SK-N-SH treated with all-trans-retinoic acid at 6 μM for 48 hours (cell line): ENCODE measurements around the gene SHLD3.

Source experiments
- ATAC-seq: fragments of 200-7000 bp; cut with Tn5 transposase; 3 replicates; pipeline ENCODE4 v1.9.1; 2020; ENCODE audit warnings: mild to moderate bottlenecking, moderate library complexity
- BACH2 ChIP-seq: fragments of 250-450 bp; sonication (Bioruptor Pico); IDR thresholded peaks from 2 replicates; pipeline ENCODE4 v1.9.0; 2021; ENCODE audit warnings: mild to moderate bottlenecking, borderline replicate concordance
- CSDC2 ChIP-seq: fragments of 250-450 bp; sonication (Bioruptor Pico); IDR thresholded peaks from 2 replicates; pipeline ENCODE4 v1.5.0; 2020; ENCODE audit warnings: mild to moderate bottlenecking, moderate library complexity
- ESRRG ChIP-seq: fragments of 250-450 bp; sonication (Bioruptor Pico); IDR thresholded peaks from 2 replicates; pipeline ENCODE4 v1.6.1; 2021; ENCODE audit warnings: mild to moderate bottlenecking
- GLIS3 ChIP-seq: fragments of 250-450 bp; sonication (Bioruptor Pico); IDR thresholded peaks from 2 replicates; pipeline ENCODE4 v1.5.0; 2020; ENCODE audit warnings: mild to moderate bottlenecking, moderate library complexity
- ISL1 ChIP-seq: fragments of 250-450 bp; sonication (Bioruptor Pico); IDR thresholded peaks from 2 replicates; pipeline ENCODE4 v2.1.2; 2022; ENCODE audit warnings: mild to moderate bottlenecking, moderate library complexity
- OSR1 ChIP-seq: fragments of 250-450 bp; sonication (Bioruptor Pico); IDR thresholded peaks from 2 replicates; pipeline ENCODE4 v1.8.0; 2022; ENCODE audit warnings: moderate library complexity, mild to moderate bottlenecking, inconsistent platforms
- PPARA ChIP-seq: fragments of 250-450 bp; sonication (Bioruptor Pico); IDR thresholded peaks from 2 replicates; pipeline ENCODE4 v1.5.0; 2020; ENCODE audit warnings: mild to moderate bottlenecking, borderline replicate concordance
- RARB ChIP-seq: fragments of 250-450 bp; sonication (Bioruptor Pico); IDR thresholded peaks from 2 replicates; pipeline ENCODE4 v1.8.0; 2021; ENCODE audit warnings: mild to moderate bottlenecking, moderate library complexity
- TCF4 ChIP-seq: fragments of 250-450 bp; sonication (Bioruptor Pico); IDR thresholded peaks from 2 replicates; pipeline ENCODE4 v1.8.0; 2021; ENCODE audit warnings: mild to moderate bottlenecking, moderate library complexity, borderline replicate concordance
- TOX ChIP-seq: fragments of 250-450 bp; sonication (Bioruptor Pico); IDR thresholded peaks from 2 replicates; pipeline ENCODE4 v1.8.0; 2021; ENCODE audit warnings: mild to moderate bottlenecking, moderate library complexity, borderline replicate concordance
- ZC3H10 ChIP-seq: fragments of 250-450 bp; sonication (Bioruptor Pico); IDR thresholded peaks from 2 replicates; pipeline ENCODE4 v1.5.1; 2021; ENCODE audit warnings: mild to moderate bottlenecking, moderate library complexity
- ZFP3 ChIP-seq: fragments of 250-450 bp; sonication (Bioruptor Pico); IDR thresholded peaks from 2 replicates; pipeline ENCODE4 v1.5.0; 2020; ENCODE audit warnings: mild to moderate bottlenecking, moderate library complexity
- ZFP30 ChIP-seq: fragments of 450-650 bp; formaldehyde crosslinking; IDR thresholded peaks from 2 replicates; pipeline ENCODE4 v1.5.0; 2022; ENCODE audit warnings: mild to moderate bottlenecking, moderate library complexity
- ZNF70 ChIP-seq: fragments of 450-650 bp; formaldehyde crosslinking; IDR thresholded peaks from 2 replicates; pipeline ENCODE4 v1.5.0; 2020; ENCODE audit warnings: mild to moderate bottlenecking, moderate library complexity
- ZNF8 ChIP-seq: fragments of 450-650 bp; formaldehyde crosslinking; IDR thresholded peaks from 2 replicates; pipeline ENCODE4 v1.5.0; 2020; ENCODE audit warnings: mild to moderate bottlenecking, moderate library complexity
- TF ChIP-seq, protein P1 (sequence below): fragments of 250-450 bp; sonication (Bioruptor Pico); IDR thresholded peaks from 2 replicates; pipeline ENCODE4 v1.8.0; 2020; ENCODE audit warnings: mild to moderate bottlenecking, moderate library complexity, borderline replicate concordance
- TF ChIP-seq, protein P2 (sequence below): fragments of 250-450 bp; sonication (Bioruptor Pico); IDR thresholded peaks from 2 replicates; pipeline ENCODE4 v1.5.1; 2020; ENCODE audit warnings: low read depth, mild to moderate bottlenecking, moderate library complexity
- TF ChIP-seq, protein P3 (sequence below): fragments of 250-450 bp; sonication (Bioruptor Pico); IDR thresholded peaks from 2 replicates; pipeline ENCODE4 v1.8.0; 2021; ENCODE audit warnings: low read depth, mild to moderate bottlenecking, moderate library complexity, borderline replicate concordance
- TF ChIP-seq, protein P4 (sequence below): fragments of 250-450 bp; sonication (Bioruptor Pico); IDR thresholded peaks from 2 replicates; pipeline ENCODE4 v1.5.0; 2020; ENCODE audit warnings: mild to moderate bottlenecking, moderate library complexity

Gene SHLD3

DNA sequence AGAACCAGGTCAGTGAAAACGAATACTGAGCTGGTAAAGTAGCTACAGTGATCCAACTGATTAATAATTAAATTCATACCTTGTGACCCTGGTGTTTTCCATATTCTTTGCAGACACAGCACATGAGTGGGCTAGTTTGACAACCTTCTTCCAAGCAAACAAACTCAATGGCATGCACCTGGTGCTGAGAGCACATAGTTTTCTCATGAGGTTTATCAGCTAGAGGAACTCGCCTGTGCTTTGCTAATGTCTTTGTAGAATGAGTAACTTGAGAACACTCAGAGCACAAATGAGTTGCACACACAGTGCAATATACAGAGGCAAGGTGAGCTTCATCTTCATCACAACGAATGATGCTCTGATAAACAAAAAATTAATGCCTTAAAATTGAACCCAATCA lies 13.3 kb upstream of the SHLD3 start:
- TF ChIP-seq, protein P1, sequence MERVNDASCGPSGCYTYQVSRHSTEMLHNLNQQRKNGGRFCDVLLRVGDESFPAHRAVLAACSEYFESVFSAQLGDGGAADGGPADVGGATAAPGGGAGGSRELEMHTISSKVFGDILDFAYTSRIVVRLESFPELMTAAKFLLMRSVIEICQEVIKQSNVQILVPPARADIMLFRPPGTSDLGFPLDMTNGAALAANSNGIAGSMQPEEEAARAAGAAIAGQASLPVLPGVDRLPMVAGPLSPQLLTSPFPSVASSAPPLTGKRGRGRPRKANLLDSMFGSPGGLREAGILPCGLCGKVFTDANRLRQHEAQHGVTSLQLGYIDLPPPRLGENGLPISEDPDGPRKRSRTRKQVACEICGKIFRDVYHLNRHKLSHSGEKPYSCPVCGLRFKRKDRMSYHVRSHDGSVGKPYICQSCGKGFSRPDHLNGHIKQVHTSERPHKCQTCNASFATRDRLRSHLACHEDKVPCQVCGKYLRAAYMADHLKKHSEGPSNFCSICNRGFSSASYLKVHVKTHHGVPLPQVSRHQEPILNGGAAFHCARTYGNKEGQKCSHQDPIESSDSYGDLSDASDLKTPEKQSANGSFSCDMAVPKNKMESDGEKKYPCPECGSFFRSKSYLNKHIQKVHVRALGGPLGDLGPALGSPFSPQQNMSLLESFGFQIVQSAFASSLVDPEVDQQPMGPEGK (CRISPR knock-in tag), result no peak
- TF ChIP-seq TCF4 (no peak), ZC3H10 (CRISPR knock-in tag) (no peak), ESRRG (CRISPR knock-in tag) (no peak), ZNF70 (no peak), ISL1 (CRISPR knock-in tag) (no peak), ZNF8 (CRISPR knock-in tag) (no peak)
- TF ChIP-seq, protein P2, sequence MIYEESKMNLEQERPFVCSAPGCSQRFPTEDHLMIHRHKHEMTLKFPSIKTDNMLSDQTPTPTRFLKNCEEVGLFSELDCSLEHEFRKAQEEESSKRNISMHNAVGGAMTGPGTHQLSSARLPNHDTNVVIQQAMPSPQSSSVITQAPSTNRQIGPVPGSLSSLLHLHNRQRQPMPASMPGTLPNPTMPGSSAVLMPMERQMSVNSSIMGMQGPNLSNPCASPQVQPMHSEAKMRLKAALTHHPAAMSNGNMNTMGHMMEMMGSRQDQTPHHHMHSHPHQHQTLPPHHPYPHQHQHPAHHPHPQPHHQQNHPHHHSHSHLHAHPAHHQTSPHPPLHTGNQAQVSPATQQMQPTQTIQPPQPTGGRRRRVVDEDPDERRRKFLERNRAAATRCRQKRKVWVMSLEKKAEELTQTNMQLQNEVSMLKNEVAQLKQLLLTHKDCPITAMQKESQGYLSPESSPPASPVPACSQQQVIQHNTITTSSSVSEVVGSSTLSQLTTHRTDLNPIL (CRISPR knock-in tag), result no peak
- TF ChIP-seq, protein P3, sequence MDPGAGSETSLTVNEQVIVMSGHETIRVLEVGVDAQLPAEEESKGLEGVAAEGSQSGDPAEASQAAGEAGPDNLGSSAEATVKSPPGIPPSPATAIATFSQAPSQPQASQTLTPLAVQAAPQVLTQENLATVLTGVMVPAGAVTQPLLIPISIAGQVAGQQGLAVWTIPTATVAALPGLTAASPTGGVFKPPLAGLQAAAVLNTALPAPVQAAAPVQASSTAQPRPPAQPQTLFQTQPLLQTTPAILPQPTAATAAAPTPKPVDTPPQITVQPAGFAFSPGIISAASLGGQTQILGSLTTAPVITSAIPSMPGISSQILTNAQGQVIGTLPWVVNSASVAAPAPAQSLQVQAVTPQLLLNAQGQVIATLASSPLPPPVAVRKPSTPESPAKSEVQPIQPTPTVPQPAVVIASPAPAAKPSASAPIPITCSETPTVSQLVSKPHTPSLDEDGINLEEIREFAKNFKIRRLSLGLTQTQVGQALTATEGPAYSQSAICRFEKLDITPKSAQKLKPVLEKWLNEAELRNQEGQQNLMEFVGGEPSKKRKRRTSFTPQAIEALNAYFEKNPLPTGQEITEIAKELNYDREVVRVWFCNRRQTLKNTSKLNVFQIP (CRISPR knock-in tag), result no peak
- TF ChIP-seq, all 23 proteins: peak for 0
- no peak for ATAC-seq

DNA sequence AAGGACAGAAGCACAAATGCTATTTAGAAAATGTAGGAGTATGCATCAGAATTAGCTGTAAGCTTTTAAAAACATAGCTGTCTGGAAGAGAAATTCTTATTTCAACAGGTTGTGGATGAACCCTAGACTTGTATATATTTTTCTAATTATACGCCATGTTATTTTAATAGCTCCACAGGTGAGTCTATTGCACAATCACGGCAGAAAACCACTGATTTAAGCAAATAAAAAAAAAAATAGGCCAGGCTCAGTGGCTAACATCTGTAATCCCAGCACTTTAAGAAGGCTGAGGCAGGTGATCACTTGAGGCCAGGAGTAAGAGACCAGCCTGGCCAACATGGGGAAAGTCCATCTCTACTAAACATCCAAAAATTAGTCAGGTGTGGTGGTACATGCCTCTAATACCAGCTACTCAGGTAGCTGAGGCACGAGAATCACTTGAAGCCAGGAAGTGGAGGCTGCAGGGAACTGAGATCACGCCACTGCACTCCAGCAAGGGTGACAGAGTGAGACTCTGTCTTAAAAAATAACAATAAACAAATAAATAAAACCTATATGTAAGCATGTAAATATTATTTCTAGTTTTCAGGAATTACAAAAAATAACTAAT lies 12.4 kb upstream of the SHLD3 start:
- TF ChIP-seq ISL1 (CRISPR knock-in tag), result no peak
- TF ChIP-seq ESRRG (CRISPR knock-in tag), result no peak
- TF ChIP-seq, protein P3 (CRISPR knock-in tag), result no peak
- TF ChIP-seq, protein P1 (CRISPR knock-in tag), result no peak
- TF ChIP-seq ZFP30 (CRISPR knock-in tag), result no peak
- no peak for TF ChIP-seq GLIS3 (CRISPR knock-in tag)
- TF ChIP-seq, protein P2 (CRISPR knock-in tag), result no peak
- no peak for TF ChIP-seq ZNF70
- TF ChIP-seq OSR1 (CRISPR knock-in tag), result no peak
- no peak for TF ChIP-seq ZNF8 (CRISPR knock-in tag)
- no peak for TF ChIP-seq PPARA (CRISPR knock-in tag)
- TF ChIP-seq TCF4, result no peak
- TF ChIP-seq ZFP3, result no peak
- TF ChIP-seq, protein P4, sequence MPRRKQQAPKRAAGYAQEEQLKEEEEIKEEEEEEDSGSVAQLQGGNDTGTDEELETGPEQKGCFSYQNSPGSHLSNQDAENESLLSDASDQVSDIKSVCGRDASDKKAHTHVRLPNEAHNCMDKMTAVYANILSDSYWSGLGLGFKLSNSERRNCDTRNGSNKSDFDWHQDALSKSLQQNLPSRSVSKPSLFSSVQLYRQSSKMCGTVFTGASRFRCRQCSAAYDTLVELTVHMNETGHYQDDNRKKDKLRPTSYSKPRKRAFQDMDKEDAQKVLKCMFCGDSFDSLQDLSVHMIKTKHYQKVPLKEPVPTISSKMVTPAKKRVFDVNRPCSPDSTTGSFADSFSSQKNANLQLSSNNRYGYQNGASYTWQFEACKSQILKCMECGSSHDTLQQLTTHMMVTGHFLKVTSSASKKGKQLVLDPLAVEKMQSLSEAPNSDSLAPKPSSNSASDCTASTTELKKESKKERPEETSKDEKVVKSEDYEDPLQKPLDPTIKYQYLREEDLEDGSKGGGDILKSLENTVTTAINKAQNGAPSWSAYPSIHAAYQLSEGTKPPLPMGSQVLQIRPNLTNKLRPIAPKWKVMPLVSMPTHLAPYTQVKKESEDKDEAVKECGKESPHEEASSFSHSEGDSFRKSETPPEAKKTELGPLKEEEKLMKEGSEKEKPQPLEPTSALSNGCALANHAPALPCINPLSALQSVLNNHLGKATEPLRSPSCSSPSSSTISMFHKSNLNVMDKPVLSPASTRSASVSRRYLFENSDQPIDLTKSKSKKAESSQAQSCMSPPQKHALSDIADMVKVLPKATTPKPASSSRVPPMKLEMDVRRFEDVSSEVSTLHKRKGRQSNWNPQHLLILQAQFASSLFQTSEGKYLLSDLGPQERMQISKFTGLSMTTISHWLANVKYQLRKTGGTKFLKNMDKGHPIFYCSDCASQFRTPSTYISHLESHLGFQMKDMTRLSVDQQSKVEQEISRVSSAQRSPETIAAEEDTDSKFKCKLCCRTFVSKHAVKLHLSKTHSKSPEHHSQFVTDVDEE (CRISPR knock-in tag), result no peak
- TF ChIP-seq, all 23 proteins: peak for 0
- ATAC-seq, result no peak

DNA sequence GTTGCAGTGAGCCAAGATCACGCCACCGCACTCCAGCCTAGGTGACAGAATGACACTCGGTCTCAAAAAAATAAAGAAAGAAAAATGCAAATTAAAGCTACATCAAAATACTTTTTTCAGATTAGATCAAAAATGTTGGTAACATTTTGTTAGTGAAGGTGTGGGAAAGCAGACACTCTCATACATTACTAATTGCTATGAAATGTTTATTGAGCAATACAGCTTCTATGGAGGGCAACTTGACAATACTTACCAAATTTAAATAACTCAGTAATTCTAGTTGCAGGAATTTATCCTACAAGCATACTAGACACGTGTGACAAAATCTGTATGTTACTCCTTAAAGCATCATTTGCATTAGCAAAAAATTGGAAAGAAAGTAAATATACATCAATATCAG lies 4.8 kb upstream of the SHLD3 start:
- ATAC-seq, result no peak
- TF ChIP-seq ZNF8 (CRISPR knock-in tag) (no peak), OSR1 (CRISPR knock-in tag) (no peak), BACH2 (CRISPR knock-in tag) (no peak), CSDC2 (CRISPR knock-in tag) (no peak), ZNF70 (no peak), GLIS3 (CRISPR knock-in tag) (no peak), RARB (no peak), ZFP3 (no peak), TOX (CRISPR knock-in tag) (no peak)
- TF ChIP-seq, protein P3 (CRISPR knock-in tag), result no peak
- TF ChIP-seq, protein P1 (CRISPR knock-in tag), result no peak
